Endothelial cell of umbilical vein (primary cell): Measurements from ENCODE around the gene APOBEC3A. TPM values are rescaled to one million over a fixed set of nuclear protein-coding genes. Genes with fewer than 3 reads are reported as not detected.

ENCODE experiments used
- BruUV-seq: library from RNA; stranded (reverse); fragments of 400-500 nt; replicated peaks from 2 replicates; lab custom pipeline; 2021; lab: Mats Ljungman, UMichigan
- CTCF ChIA-PET: fragments of 300-600, 350-600 bp; sonication (Branson Sonifier 250); formaldehyde crosslinking; loops from one replicate; lab custom pipeline; 2021; ENCODE audit warnings: antibody characterized with exemption, inconsistent platforms; lab: Charles Lee
- POLR2A ChIA-PET: fragments of 300-600, 350-600 bp; sonication (Branson Sonifier 250); formaldehyde crosslinking; loops from one replicate; lab custom pipeline; 2021; ENCODE audit warnings: antibody characterized with exemption, inconsistent platforms; lab: Charles Lee
- DNase-seq: peaks from one replicate; pipeline ENCODE4 v3.0.0-alpha.2; 2011; ENCODE audit warnings: low read depth, low spot score
- FAIRE-seq: peaks from 2 replicates; lab custom pipeline; 2011; peaks lifted over from hg19 to GRCh38; lab: Jason Lieb, UNC
- H2AFZ ChIP-seq: 2 replicates; pipeline ENCODE4 v1.6.0; 2012; ENCODE audit warnings: low read depth, low read length, control low read depth, inconsistent platforms
- H3K27ac ChIP-seq: 2 replicates; pipeline ENCODE4 v1.5.1; 2011; ENCODE audit warnings: low read depth, mild to moderate bottlenecking, control low read depth, low read length, moderate library complexity; ENCODE audit not compliant: insufficient read depth
- H3K27me3 ChIP-seq, 2 experiments: 2 replicates each; pipeline versions ENCODE4 v1.6.0 to v1.6.1; 2011; ENCODE audit warnings: low read length in 2 of 2, mixed read lengths in 1 of 2; ENCODE audit not compliant: control insufficient read depth in 2 of 2, insufficient read depth in 2 of 2
- H3K36me3 ChIP-seq, 2 experiments: 2 replicates in 1 of 2; 3 replicates in 1 of 2; pipeline ENCODE4 v1.5.1; 2011; ENCODE audit warnings: low read length in 2 of 2, mild to moderate bottlenecking in 1 of 2, moderate library complexity in 1 of 2; ENCODE audit not compliant: control insufficient read depth in 2 of 2, insufficient read depth in 2 of 2; ENCODE audit errors: extremely low read depth in 1 of 2
- H3K4me1 ChIP-seq: 3 replicates; pipeline ENCODE4 v1.5.1; 2011; ENCODE audit warnings: mild to moderate bottlenecking, low read length; ENCODE audit not compliant: control insufficient read depth, insufficient read depth; ENCODE audit errors: extremely low read depth
- H3K4me2 ChIP-seq: 2 replicates; pipeline ENCODE4 v1.6.1; 2011; ENCODE audit warnings: low read length, control low read depth, mixed read lengths; ENCODE audit not compliant: insufficient read depth
- H3K4me3 ChIP-seq, 3 experiments: fragments of 200-600 bp in 1 of 3; sonication (generic), shearing (Covaris generic) in 1 of 3; replicated peaks in 1 of 3; 2 replicates each; pipeline ENCODE4 v1.5.1; 2011 to 2016; ENCODE audit warnings: control low read depth in 3 of 3, low read length in 3 of 3, mild to moderate bottlenecking in 2 of 3, inconsistent platforms in 1 of 3, low read depth in 1 of 3, moderate library complexity in 1 of 3; ENCODE audit not compliant: insufficient read depth in 1 of 3
- H3K79me2 ChIP-seq: 2 replicates; pipeline ENCODE4 v1.6.0; 2012; ENCODE audit warnings: low read length, inconsistent platforms; ENCODE audit not compliant: control insufficient read depth, insufficient read depth
- H3K9ac ChIP-seq: replicated peaks from 2 replicates; pipeline ENCODE3; 2011; ENCODE audit warnings: low read length, control low read depth; ENCODE audit not compliant: insufficient read depth; ENCODE audit errors: extremely low read depth
- H3K9me1 ChIP-seq: replicated peaks from 3 replicates; pipeline ENCODE4 v1.6.0; 2011; ENCODE audit warnings: mild to moderate bottlenecking, low read length; ENCODE audit not compliant: control insufficient read depth, insufficient read depth; ENCODE audit errors: extremely low read depth
- H3K9me3 ChIP-seq: replicated peaks from 2 replicates; pipeline ENCODE4 v1.5.1; 2012; ENCODE audit warnings: low read length, inconsistent platforms; ENCODE audit not compliant: control insufficient read depth, insufficient read depth
- H4K20me1 ChIP-seq: replicated peaks from 2 replicates; pipeline ENCODE3; 2011; ENCODE audit warnings: mild to moderate bottlenecking, low read length; ENCODE audit not compliant: control insufficient read depth, insufficient read depth; ENCODE audit errors: extremely low read depth
- CTCF ChIP-seq, 2 donors: IDR thresholded peaks; 1 replicate in 1 of 2; 2 replicates in 1 of 2; pipeline ENCODE4 v1.5.1; 2011; ENCODE audit warnings: low read length in 2 of 2, mild to moderate bottlenecking in 2 of 2, moderate library complexity in 2 of 2, control low read depth in 1 of 2, inconsistent platforms in 1 of 2, low read depth in 1 of 2; ENCODE audit not compliant: insufficient read depth in 1 of 2; ENCODE audit errors: extremely low read depth in 1 of 2
- EZH2 ChIP-seq: IDR thresholded peaks from 2 replicates; pipeline ENCODE4 v1.6.1; 2012; ENCODE audit warnings: borderline replicate concordance, low read depth, mild to moderate bottlenecking, moderate library complexity, low read length, inconsistent platforms; ENCODE audit not compliant: severe bottlenecking
- FOS ChIP-seq: IDR thresholded peaks from 2 replicates; pipeline ENCODE4 v1.6.1; 2011; ENCODE audit warnings: mild to moderate bottlenecking, low read length, moderate library complexity, borderline replicate concordance; ENCODE audit not compliant: insufficient read depth
- JUN ChIP-seq: IDR thresholded peaks from 2 replicates; pipeline ENCODE4 v1.6.1; 2011; ENCODE audit warnings: borderline replicate concordance, low read depth; ENCODE audit not compliant: insufficient read length, insufficient read depth
- MYC ChIP-seq: IDR thresholded peaks from one replicate; pipeline ENCODE4 v1.6.1; 2011; ENCODE audit warnings: mild to moderate bottlenecking, low read depth, low read length
- POLR2A ChIP-seq: IDR thresholded peaks from 2 replicates; pipeline ENCODE4 v1.6.1; 2012; ENCODE audit warnings: low read depth, mild to moderate bottlenecking, control low read depth, low read length
- POLR2AphosphoS5 ChIP-seq: IDR thresholded peaks from 2 replicates; pipeline ENCODE4 v1.6.1; 2012; ENCODE audit warnings: low read depth, mild to moderate bottlenecking, control low read depth, low read length, moderate library complexity; ENCODE audit not compliant: insufficient read depth
- dilution Hi-C: fragments of 300-500 bp; cut with MboI; formaldehyde crosslinking; loops from one replicate; pipeline ENCODE4 v1.15.0; 2019; ENCODE audit warnings: low sequenced_read_pairs; ENCODE audit not compliant: extremely low pct_ligation_motif_present
- intact Hi-C: fragments of 100-400 bp; cut with micrococcal nuclease; formaldehyde crosslinking; loops from one replicate; pipeline ENCODE4 v1.10.0; 2022
- polyA plus RNA-seq, 4 experiments: library from polyadenylated mRNA; depleted of rRNA in 3 of 4; stranded (reverse) in 3 of 4; unstranded in 1 of 4; fragments of >200 nt; gene quantifications; 2 replicates each; pipeline versions ENCODE4 v1.2.1 to v1.2.3, GENCODE V29; 2011 to 2012; ENCODE audit warnings: missing spikeins in 1 of 4
- total RNA-seq: library from RNA; stranded (reverse); gene quantifications from 2 replicates; pipeline ENCODE4 v1.2.3, GENCODE V29; 2021

APOBEC3A gene
- total and polyA plus RNA-seq, 2 donors (not counting 3 experiments of a cell fraction or from before 2014, with no cell fraction given): not detected

- Histone ChIP-seq H3K4me2 (no peak overlapping the region), H3K79me2 (no peaks in the 10 kb centered on the region), H4K20me1 (no peaks in the 10 kb centered on the region), H3K36me3 (no peaks in the 10 kb centered on the region), H3K4me3 (no peak overlapping the region), H3K4me1 (no peaks in the 10 kb centered on the region), H3K9me3 (no peaks in the 10 kb centered on the region), H3K27ac (no peak overlapping the region), H2AFZ (no peak overlapping the region), H3K9ac (no peak overlapping the region), H3K27me3 (peaks cover 4% of the 10 kb centered on the region in 2 experiments), H3K9me1 (no peaks in the 10 kb centered on the region)
- TF ChIP-seq POLR2AphosphoS5 (no peak), JUN (no peak), POLR2A (no peak), EZH2 (no peak)
- no peak for DNase-seq
- intact Hi-C loops (no loop called here), dilution Hi-C loops (no loop called here)
- no peak for FAIRE-seq
- no TSS peak for BruUV-seq
- ChIA-PET POLR2A (no interaction called here), CTCF (interaction anchor here (1.1 to 1.4 kb wide), 2 partner anchors 16 to 68 kb away, joined by 3 read pairs; no protein-coding TSS in a partner anchor)
Observed at GRCh38 chr22:38935023-38935422, 22.4 kb upstream of the APOBEC3A start.

GRCh38 chr22:38935616-38936015 lies 21.8 kb upstream of the APOBEC3A start:
- FAIRE-seq: no peak
- H3K4me3 ChIP-seq: no peak overlapping the region
- no peak overlapping the region for H3K9ac ChIP-seq
- intact Hi-C loops: no loop called here
- no peak overlapping the region for H2AFZ ChIP-seq
- DNase-seq: no peak
- ChIA-PET CTCF (interaction anchor here (1.2 to 1.3 kb wide), 2 partner anchors 11 to 66 kb away, joined by 3 to 4 read pairs; no protein-coding TSS in a partner anchor), POLR2A (no interaction called here)
- H3K4me2 ChIP-seq: no peak overlapping the region
- TF ChIP-seq CTCF (IDR thresholded peaks at IDR 0.05; ENCODE audit: extremely low read depth in 1 of 2, insufficient read depth in 1 of 2, low read depth in 1 of 2, low read length in 2 of 2): no peak
- no peak for TF ChIP-seq FOS
- TF ChIP-seq POLR2A: no peak
- TF ChIP-seq MYC: no peak
- H3K27me3 ChIP-seq: peaks cover 4% of the 10 kb centered on the region in 2 experiments
- H3K79me2 ChIP-seq: no peaks in the 10 kb centered on the region
- H3K9me1 ChIP-seq: no peaks in the 10 kb centered on the region
- dilution Hi-C loops: no loop called here
- BruUV-seq: no TSS peak
- no peak overlapping the region for H3K27ac ChIP-seq
- H3K4me1 ChIP-seq: no peaks in the 10 kb centered on the region
- no peaks in the 10 kb centered on the region for H4K20me1 ChIP-seq
- H3K9me3 ChIP-seq: no peaks in the 10 kb centered on the region
- no peaks in the 10 kb centered on the region for H3K36me3 ChIP-seq
